HG03521 (cell line): Measurements from ENCODE around the gene RHOC.
"Not testable (repeated sequence)": the region's sequence is repeated elsewhere in the genome, so short reads cannot be mapped to it uniquely, and the experiment has no call there.

ENCODE experiments used
- ATAC-seq: cut with Tn5 transposase; IDR thresholded peaks from one replicate; pipeline ENCODE4 v1.9.1; 2021; ENCODE audit warnings: mild to moderate bottlenecking, moderate library complexity; ENCODE audit not compliant: unreplicated experiment

Gene RHOC

DNA sequence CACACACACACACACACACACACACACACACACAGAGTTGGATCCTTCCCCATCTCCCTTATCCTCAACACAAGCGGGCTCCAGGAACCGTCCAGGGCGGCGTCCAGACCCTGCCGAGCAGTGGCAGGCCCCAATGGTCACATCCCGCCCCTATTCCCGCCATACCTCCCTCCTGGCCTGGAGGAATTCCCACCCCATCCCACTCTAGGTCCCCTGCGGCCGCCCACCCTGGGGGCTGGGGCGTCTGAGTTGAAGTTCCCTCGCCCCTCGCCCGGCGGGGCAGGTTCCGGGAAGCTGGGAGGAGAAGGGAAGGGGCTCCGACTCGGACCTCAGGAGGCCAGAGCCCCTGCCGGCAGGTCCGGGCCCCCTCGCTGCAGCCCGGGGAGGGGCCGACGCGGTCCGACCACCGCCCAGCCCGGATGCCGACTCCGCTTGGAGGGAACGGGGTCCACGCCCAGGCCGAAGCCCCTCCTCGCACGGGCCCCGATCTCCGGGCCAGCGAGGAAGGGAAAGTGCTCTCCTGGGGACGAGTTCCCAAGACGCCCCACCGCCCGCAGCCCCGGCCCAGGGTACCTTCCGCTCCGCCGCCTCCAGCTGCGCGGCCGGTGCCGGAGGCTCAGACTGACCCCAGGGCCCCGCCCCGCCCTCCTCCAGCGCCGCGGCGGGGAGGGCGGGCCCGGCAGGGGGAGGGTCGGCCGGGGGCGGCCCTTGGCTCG, at the start of gene RHOC:
Gene RHOC (minus strand): TSS at position 623 of the 716 bp plus-strand sequence. CDS start 3,328 bp downstream, outside the sequence.
- ATAC-seq = peak; percentile 66

DNA sequence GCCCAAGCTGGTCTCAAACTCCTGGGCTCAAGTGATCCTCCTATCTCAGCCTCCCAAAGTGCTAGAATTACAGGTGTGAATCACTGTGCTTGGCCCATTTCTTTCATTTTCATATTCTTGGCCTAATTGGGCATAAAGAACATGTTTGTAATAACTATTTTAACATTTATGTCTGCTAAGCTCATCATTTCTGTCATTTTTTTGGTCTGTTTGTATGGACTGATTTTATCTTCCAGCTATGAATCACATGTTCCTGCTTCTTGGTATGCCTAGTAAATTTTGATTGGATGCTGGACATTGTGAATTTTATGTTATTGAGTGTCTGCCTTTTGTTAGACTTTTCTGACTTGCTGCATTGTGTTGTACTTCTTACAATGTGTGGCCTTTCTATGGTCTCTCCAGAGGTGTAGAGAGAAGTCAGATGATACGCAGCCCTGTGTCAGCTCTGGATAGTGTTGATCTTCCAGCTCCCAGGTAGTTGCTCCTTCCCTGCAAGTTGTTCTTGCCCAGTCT, 47.2 kb upstream of the RHOC start:
- no peak for ATAC-seq

DNA sequence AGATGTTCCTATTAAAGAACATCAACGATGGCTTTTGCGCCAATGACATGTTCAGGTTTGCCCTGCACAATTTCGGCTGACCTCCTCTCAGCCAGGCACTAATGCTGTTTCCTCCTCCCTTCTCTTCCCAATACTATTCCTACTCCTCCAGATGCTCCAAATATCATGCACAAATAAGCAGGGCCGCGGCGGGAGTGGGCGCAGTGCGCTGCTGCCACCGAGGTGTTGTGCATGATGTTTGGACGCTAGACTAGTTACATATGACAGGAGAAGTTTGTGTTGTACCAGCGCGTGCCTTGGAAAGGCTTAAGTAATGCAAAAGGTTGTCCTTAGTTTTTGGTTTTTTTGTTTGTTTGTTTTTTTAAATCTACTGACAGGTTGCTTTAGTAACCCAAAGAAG, 41.5 kb upstream of the RHOC start:
- ATAC-seq = no peak

DNA sequence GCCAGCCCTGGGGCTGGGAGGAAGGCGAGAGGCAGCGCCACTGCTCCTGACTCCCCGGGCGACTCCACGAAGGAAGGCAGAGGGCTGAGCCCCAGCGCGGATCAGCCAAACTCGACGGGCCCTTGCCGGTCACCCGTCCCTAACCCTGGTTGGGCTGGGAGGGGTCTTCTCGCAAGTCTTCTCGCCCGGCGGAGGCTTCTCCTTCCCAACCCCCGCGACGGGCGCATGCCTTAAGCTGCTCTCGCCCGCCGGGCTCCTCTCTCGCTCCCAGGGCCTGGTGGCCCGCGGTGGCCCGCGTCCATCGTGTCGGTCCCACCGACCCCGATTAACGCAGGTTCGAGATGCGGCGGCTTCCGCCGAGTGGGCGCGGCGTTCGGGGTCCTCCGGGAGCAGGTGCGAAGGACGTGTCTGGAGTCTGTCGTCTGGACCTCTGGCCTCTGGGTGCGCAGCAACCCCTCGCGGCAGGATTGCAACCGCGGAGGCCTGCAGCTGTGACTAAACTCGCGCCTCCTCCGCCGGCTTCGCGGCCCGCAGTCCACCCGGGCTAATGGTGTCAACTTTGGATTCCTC, 37.2 kb upstream of the RHOC start:
- ATAC-seq = no peak

DNA sequence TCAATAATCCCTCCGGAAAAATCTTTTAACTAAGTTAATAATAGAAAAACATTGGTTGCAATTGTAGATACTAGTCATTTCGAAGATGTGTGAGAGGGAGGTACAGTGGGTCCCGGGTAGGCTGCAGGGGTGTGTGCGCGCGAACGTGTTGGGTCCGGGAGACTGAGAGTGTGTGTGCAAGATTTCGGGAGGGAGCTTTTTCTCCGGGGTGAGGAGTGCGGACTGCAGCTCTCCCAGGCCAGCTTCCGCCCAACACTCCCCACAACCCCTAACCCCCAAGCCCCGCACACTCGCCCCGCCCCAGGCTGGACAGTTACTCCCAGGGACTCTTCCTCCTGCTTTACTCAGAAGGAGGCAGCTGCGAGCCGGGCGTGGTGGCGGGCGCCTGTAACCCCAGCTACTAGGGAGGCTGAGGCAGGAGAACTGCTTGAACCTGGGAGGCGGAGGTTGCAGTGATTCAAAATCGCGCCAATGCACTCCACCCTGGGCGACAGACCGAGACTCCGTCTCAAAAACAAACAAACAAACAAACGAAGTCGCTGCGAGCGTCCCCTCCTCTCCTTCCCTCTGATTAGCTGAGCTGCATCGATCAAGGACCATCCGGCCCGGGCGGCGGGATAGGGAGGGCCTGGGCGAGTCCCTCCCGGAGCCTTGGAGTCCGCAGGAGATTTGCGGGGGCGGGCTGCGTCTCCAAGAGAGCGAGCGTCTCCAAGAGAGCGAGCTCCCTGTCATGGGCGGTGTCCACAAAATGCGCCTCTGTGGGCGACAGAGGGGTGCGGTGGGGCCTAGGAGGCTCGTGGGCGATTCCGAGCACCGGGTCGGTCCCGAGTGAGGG, 36.5 kb upstream of the RHOC start:
- no peak for ATAC-seq

DNA sequence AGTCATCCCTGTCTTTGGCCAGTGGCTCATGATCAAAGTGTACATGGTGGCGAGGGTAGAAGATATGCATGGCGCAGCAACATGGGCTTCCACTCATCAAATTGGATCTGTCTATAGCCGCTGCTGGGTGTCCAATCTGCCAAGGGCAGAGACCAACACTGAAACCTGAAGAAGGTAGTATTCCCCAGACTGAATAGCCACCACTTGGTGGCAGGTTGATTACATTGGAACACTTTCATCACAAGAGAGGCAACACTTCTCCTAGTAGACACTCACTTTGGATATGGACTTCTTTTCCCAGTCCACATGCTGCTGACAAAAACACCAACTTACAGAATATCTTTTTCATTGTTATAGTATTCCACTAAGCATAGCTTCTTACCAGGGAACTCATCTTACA, 30.6 kb upstream of the RHOC start:
- no peak for ATAC-seq

DNA sequence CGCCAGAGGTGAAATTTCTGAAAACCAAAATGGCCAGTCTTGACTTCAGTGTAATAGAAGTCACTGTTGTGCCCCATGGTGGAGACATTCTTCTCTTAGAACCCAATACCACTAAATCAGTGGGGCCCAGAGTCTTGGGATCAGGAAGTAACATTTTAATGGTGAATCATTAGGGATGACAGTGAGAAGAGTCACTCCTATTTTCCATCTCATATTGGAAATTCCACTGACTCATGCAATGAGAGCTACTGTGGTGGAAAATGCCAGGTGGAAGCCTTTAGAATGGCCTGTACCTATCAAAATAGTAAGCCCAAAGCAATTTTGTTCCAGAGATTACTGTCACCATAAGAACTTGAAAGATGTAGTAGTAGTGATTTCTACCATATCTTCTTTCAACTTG, 28.8 kb upstream of the RHOC start:
- no peak for ATAC-seq

DNA sequence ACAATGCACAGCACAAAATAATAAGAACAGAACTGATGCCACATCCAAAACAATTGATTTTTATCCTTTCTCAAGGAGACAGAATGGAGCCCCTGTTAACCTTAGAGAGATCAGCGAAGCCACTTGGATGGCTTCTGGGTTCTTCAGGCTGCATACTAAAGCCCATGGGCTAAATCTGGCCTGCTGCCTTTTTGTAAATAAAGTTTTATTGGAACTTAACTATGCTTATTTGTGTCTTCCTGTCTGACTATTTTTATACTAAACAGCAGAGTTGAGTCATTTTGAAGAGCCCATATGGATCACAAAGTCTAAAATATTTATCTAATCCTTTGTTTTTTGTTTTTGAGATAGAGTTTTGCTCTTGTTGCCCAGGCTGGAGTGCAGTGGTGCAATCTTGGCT, 24.5 kb upstream of the RHOC start:
- ATAC-seq = no peak

DNA sequence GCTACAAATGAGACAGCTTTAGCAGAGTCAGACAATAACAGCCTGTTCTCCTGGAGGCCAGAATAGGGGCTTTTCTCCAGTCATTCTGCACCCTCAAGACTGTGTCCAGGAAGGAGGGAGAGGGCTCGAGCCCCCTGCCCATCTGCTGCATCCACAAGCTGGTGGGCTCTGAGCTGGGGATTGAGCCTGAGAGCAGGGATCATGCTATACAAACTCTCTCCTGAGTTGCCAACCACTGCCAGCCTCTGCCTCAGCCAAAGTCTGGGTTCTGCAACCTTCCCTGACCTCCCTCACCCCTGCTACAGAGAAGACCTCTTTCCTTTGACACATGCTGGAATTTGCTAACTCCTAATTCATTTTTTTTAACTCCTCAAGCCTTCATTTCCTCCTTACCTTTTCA, 23.0 kb upstream of the RHOC start:
- ATAC-seq = no peak

DNA sequence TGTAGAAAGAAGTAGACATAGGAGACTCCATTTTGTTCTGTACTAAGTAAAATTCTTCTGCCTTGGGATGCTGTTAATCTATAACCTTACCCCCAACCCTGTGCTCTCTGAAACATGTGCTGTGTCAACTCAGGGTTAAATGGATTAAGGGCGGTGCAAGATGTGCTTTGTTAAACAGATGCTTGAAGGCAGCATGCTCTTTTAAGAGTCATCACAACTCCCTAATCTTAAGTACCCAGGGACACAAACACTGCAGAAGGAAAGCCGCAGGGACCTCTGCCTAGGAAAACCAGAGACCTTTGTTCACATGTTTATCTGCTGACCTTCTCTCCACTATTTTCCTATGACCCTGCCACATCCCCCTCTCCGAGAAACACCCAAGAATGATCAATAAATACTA, 22.1 kb upstream of the RHOC start:
- ATAC-seq = not testable (repeated sequence)

DNA sequence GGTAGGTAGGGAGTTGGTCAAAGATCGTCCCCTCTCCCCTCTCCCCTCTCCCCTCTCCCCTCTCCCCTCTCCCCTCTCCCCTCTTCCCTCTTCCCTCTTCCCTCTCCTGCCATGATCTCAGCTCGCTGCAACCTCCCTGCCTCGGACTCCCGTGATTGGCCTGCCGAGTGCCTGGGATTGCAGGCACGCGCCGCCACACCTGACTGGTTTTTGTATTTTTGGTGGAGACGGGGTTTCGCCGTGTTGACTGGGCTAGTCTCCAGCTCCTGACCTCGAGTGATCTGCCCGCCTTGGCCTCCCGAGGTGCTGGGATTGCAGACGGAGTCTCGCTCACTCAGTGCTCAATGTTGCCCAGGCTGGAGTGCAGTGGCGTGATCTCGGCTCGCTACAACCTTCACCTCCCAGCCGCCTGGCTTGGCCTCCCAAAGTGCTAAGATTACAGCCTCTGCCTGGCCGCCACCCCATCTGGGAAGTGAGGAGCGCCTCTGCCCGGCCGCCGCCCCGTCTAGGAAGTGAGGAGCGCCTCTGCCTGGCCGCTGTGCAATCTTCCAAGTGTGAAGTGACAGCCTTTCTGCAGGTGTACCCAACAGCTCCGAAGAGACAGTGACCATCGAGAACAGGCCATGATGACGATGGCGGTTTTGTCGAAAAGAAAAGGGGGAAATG, 21.5 kb upstream of the RHOC start:
- not testable (repeated sequence) for ATAC-seq

DNA sequence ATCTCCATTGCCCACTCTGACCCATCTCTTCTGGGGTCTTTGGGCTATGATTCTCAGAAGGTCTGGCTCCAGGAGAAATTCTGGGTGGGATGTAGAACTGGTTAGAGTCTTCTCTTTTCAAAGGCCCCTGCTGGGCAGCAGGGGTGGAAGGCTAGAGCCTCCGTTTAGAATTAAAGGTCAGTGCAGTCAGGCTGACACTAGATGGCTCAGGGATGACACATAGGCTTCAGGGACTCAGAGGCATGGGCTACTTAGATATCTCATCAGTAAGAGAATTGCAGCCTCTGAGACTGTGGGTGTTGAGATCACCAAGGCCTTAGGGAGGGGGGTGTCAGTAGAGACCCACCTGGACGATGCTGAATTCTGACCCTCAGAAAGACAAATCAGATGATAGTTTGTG, 20.8 kb upstream of the RHOC start:
- no peak for ATAC-seq

DNA sequence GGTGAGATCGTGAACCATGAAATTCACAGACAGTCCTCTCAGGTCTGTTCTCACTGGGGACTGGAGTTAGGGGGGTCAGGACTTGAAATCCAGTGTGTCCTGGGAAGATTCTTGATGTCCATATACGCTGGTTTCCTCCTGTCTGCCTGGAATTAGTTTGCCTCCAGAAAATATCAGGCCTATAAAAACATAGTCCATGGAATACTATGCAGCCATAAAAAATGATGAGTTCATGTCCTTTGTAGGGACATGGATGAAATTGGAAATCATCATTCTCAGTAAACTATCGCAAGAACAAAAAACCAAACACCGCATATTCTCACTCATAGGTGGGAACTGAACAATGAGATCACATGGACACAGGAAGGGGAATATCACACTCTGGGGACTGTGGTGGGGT, 17.3 kb upstream of the RHOC start:
- not testable (repeated sequence) for ATAC-seq

DNA sequence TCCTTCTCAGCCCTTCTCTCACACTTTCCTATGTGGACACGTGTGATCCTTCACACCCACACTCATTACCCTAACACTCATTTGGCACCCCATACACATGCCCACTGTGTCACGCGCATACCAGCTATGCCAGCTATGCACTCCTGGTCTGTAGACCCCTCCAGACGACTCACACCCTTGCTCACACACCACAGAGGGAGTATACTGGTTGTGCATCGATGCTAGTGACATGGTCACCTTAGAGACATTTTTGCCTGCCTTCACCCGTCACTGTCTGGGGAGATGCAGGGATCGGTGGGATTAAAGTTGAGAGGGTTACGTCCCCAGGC, 16.5 kb upstream of the RHOC start:
- ATAC-seq = no peak

DNA sequence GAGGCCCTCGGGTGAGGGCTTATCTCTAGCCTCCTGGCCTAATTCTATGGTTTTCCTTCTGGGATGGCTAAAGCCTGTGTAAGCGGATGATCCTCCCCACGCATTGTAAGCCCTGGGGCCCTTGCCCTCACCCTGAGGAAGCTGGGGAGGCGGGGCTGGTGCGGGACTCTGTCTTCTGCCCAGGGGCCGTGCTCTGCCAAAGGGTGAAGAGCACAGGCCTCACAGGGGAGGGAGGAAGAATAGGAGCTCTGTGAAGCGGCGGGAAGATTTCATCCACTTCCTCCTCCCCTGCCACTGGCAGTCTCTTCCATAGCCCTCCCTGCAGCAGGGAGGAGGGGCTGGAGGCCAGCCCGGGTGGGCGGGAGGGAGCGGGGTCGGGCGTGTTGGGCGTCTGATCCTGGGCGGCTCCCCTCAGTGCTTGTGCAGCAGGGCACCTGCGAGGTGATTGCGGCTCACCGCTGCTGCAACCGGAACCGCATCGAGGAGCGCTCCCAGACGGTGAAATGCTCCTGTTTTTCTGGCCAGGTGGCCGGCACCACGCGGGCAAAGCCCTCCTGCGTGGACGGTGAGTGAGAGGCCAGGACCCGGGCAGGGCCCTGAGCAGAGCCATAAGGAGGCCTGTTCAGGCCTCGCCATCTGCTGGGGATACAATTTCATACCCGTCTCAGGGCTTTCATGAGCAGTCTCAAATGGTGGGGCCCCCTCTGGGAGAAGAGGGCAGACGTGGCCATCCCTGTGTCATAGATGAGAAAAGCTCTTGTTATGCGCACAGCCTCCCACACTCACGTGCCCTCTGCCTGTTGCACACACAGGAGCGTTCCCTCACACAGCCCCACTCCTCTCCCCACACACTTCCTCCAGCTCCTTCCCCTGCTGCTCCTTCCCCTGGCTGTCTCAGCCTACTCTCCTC, 15.9 kb upstream of the RHOC start:
- ATAC-seq = no peak

DNA sequence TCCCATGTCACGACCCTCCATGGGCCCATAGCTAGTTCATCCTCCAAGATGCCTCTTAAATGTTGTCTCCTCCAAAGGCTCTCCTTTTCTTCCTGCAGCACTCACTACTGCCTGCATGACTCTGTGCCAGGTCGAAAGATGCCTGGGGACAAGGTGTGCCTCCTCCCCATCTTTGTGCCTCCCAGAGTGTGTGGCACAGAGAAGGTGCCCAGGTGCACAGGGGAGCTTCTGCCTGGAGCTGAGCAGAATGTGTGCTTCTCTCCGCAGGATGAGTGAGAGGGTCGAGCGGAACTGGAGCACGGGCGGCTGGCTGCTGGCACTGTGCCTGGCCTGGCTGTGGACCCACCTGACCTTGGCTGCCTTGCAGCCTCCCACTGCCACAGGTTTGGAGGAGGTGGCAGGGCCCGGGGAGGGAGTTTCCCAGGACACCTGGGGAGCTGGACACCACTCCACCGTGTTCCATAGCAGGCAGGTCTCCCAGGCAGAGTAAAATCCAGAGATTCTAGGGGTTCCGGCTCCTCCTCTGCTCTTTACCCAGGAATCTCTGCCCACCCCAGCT, 15.1 kb upstream of the RHOC start:
- no peak for ATAC-seq

DNA sequence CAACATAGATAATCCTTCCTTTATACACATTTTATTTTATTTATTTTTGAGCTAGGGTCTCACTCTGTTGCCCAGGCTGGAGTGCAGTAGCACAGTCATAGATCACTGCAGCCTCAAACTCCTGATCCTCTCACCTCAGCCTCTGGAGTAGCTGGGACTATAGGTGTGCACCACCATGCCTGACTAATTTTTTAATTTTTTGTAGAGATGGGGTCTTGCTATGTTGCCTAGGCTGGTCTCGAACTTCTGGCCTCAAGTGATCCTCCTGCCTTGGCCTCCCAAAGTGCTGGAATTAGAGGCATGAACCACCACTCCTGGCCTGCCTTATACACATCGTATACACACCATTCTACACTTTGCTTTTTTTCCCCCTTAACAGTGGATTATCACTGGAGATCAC, 14.4 kb upstream of the RHOC start:
- not testable (repeated sequence) for ATAC-seq

DNA sequence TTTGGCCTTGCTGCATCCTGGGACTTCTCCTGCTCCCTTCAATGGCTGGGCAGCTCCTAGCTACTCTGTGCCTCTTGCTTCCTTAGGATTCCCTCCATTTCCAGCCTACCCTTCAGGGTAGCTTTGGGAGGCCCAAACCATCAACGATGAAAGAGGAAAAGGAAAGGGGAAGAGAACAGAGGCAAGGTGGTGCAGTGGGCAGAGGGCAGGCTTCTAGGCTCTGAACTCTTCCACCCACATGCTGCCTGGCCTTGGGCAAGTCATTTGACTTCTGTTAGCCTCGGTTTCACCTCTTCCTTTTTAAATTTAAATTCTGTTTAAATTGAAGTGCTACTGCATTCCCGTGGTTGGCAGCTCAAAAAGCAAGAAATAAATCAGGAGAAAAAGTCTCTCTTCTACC, 13.9 kb upstream of the RHOC start:
- no peak for ATAC-seq

DNA sequence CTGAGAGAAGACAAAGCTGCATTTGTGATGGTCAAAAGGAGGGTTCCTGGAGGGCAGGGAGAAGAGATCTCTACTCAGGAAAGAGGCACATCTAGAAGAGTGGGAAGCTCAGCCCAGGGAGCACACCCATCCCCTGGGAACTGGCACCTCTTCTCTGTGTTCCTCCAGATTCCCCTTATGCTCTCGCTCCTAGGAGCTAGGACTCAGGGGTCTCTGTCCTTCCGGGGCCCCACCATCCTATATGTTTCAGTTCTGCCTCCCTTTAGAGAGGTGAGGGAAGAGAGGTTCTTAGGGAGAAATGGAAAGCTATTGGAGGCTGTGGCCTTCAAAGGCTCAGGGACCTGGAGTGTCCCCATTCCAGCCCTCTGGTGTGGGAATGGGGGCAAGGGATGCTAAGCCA, 12.8 kb upstream of the RHOC start:
- no peak for ATAC-seq
